MCF 10A (cell line): ENCODE results near the gene TMEM63A. TPM values are rescaled to one million over a fixed set of nuclear protein-coding genes. Genes with fewer than 3 reads are reported as not detected.
A peak's percentile ranks its signal among the peaks of the same experiment; 100 is the strongest.
"Not testable (repeated sequence)": the region's sequence is repeated elsewhere in the genome, so short reads cannot be mapped to it uniquely, and the experiment has no call there.

Source experiments
- BruUV-seq: library from RNA; stranded (reverse); fragments of 400-500 nt; replicated peaks from 2 replicates; lab custom pipeline; 2021; lab: Mats Ljungman, UMichigan
- CTCF ChIA-PET: fragments of 300-600 bp; sonication (Branson Sonifier 250); formaldehyde crosslinking; extraction: SDS; loops from one replicate; lab custom pipeline; 2021; ENCODE audit warnings: antibody characterized with exemption, inconsistent platforms; lab: Yijun Ruan, JAX
- POLR2A ChIA-PET: fragments of 300-600, 350-650 bp; sonication (Branson Sonifier 250); formaldehyde crosslinking; extraction: SDS; loops from one replicate; lab custom pipeline; 2020; ENCODE audit warnings: antibody characterized with exemption, inconsistent platforms; lab: Yijun Ruan, JAX
- DNase-seq: peaks from one replicate; pipeline ENCODE4 v3.0.0-alpha.2; 2018; ENCODE audit not compliant: unreplicated experiment
- H3K27ac Mint-ChIP-seq: one replicate; pipeline ENCODE4 v1.8.0; 2022; ENCODE audit warnings: mild to moderate bottlenecking, low read depth, mixed read lengths; ENCODE audit not compliant: unreplicated experiment
- H3K27me3 Mint-ChIP-seq: one replicate; pipeline ENCODE4 v1.8.0; 2022; ENCODE audit warnings: mixed read lengths; ENCODE audit not compliant: insufficient read depth, unreplicated experiment
- H3K36me3 Mint-ChIP-seq: one replicate; pipeline ENCODE4 v1.8.0; 2022; ENCODE audit warnings: mild to moderate bottlenecking, moderate library complexity, mixed read lengths; ENCODE audit not compliant: insufficient read depth, unreplicated experiment
- H3K4me1 Mint-ChIP-seq: one replicate; pipeline ENCODE4 v1.8.0; 2022; ENCODE audit warnings: mixed read lengths; ENCODE audit not compliant: insufficient read depth, unreplicated experiment
- H3K4me3 Mint-ChIP-seq: one replicate; pipeline ENCODE4 v1.8.0; 2022; ENCODE audit warnings: mild to moderate bottlenecking, moderate library complexity, mixed read lengths; ENCODE audit not compliant: unreplicated experiment
- H3K9me3 Mint-ChIP-seq: one replicate; pipeline ENCODE4 v1.8.0; 2022; ENCODE audit warnings: mixed read lengths; ENCODE audit not compliant: unreplicated experiment
- intact Hi-C: fragments of 100-400 bp; cut with micrococcal nuclease; formaldehyde crosslinking; loops from 2 replicates; pipeline ENCODE4 v1.14.1; 2022
- total RNA-seq: library from RNA; stranded (reverse); gene quantifications from 2 replicates; pipeline ENCODE4 v1.2.3, GENCODE V29; 2022
- TF ChIP-seq, protein P1 (sequence below): fragments of 200-600 bp; IDR thresholded peaks from one replicate; pipeline ENCODE4 v1.8.0; 2022; ENCODE audit warnings: antibody characterized with exemption, mild to moderate bottlenecking; ENCODE audit not compliant: unreplicated experiment

Gene TMEM63A
- total RNA-seq, 1 experiment from 2014 or later: 52.1 TPM

- no peaks in the 10 kb centered on the region for H3K9me3 Mint-ChIP-seq
- peaks cover 12% of the 10 kb centered on the region for H3K36me3 Mint-ChIP-seq
- H3K27ac Mint-ChIP-seq: no peak overlapping the region
- H3K27me3 Mint-ChIP-seq: no peaks in the 10 kb centered on the region
- peak overlapping the region; percentile 92 for H3K4me3 Mint-ChIP-seq
- ChIA-PET CTCF (interaction anchor here (0.6 to 6.5 kb wide), 32 partner anchors 9 to 445 kb away, joined by 3 to 75 read pairs (median 5); partner anchors contain the start of genes SRP9 and TMEM63A), POLR2A (interaction anchor here (0.6 to 7.5 kb wide), 23 partner anchors 9 to 347 kb away, joined by 3 to 135 read pairs (median 5); partner anchors contain the start of genes PYCR2, SRP9 and TMEM63A)
- H3K4me1 Mint-ChIP-seq: peaks cover 28% of the 10 kb centered on the region
- intact Hi-C loops: loop anchor here (2.0 kb wide), 1 partner anchor 71 kb away; the partner anchor contains the start of gene TMEM63A
- BruUV-seq: no TSS peak
- TF ChIP-seq, protein P1, sequence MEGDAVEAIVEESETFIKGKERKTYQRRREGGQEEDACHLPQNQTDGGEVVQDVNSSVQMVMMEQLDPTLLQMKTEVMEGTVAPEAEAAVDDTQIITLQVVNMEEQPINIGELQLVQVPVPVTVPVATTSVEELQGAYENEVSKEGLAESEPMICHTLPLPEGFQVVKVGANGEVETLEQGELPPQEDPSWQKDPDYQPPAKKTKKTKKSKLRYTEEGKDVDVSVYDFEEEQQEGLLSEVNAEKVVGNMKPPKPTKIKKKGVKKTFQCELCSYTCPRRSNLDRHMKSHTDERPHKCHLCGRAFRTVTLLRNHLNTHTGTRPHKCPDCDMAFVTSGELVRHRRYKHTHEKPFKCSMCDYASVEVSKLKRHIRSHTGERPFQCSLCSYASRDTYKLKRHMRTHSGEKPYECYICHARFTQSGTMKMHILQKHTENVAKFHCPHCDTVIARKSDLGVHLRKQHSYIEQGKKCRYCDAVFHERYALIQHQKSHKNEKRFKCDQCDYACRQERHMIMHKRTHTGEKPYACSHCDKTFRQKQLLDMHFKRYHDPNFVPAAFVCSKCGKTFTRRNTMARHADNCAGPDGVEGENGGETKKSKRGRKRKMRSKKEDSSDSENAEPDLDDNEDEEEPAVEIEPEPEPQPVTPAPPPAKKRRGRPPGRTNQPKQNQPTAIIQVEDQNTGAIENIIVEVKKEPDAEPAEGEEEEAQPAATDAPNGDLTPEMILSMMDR: peak; percentile 43
- DNase-seq: peak; percentile 52
These were observed 70.3 kb downstream of the TMEM63A start for GRCh38 chr1:225811622-225812487.

DNA sequence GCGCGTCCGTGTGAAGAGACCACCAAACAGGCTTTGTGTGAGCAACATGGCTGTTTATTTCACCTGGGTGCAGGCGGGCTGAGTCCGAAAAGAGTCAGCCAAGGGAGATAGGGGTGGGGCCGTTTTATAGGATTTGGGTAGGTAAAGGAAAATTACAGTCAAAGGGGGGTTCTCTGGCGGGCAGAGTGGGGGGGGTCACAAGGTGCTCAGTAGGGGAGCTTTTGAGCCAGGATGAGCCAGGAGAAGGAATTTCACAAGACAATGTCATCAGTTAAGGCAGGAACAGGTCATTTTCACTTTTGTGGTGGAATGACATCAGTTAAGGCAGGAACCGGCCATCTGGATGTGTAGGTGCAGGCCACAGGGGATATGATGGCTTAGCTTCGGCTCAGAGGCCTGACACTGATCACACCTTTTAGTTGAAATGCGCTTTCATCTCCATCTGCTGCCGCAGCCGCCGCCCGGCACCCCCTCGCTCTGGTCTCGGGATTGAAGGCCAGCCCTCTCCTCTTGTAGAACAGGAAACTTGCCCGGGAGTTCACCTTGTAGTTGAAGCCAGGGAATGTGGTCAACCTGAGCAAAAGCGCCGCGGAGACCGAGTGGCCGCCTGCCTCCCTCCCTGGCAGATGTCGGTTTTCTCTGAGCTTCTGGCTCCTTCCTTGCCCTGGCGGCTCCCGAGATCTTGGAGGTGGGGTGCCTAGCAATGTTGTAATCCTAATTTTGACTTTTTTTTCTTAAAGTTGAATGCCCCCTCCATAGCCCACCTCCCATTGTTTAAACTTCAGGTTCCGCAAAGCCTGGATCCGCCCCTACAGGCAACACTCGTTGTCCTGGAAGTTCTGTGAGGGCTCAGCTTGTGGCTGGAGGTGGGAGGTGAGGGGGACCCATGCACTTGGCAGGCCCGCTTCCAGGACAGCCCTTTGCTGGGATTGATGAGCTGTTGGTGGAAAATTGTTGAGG, 71.3 kb downstream of the TMEM63A start:
- Mint-ChIP-seq H3K4me1 (peaks cover 25% of the 10 kb centered on the region), H3K27ac (peak overlapping the region; percentile 82), H3K36me3 (peaks cover 12% of the 10 kb centered on the region), H3K4me3 (peak overlapping the region; percentile 92)
- POLR2A ChIA-PET: interaction anchor here (0.8 to 7.5 kb wide), 34 partner anchors 8 to 346 kb away, joined by 3 to 135 read pairs (median 6); partner anchors contain the start of genes ENAH, LEFTY1, PYCR2 and SDE2
- not testable (repeated sequence) for H3K9me3 Mint-ChIP-seq, H3K27me3 Mint-ChIP-seq
- CTCF ChIA-PET: interaction anchor here (0.6 to 6.5 kb wide), 34 partner anchors 8 to 444 kb away, joined by 3 to 75 read pairs (median 6); partner anchors contain the start of genes SRP9 and TMEM63A
- intact Hi-C loops: loop anchor here (1.0 to 2.0 kb wide), 2 partner anchors 33 to 72 kb away; partner anchors contain the start of gene TMEM63A
- peak; percentile 60 for DNase-seq
- BruUV-seq: TSS peak; percentile 40

- peaks cover 12% of the 10 kb centered on the region for H3K36me3 Mint-ChIP-seq
- POLR2A ChIA-PET: interaction anchor here (0.6 to 7.5 kb wide), 34 partner anchors 9 to 385 kb away, joined by 3 to 135 read pairs (median 6); partner anchors contain the start of genes ENAH, LEFTY1, PYCR2 and SDE2
These were observed 72.2 kb downstream of the TMEM63A start, which contains the start of gene EPHX1 for GRCh38 chr1:225809842-225810578. EPHX1 (plus strand) TSS chr1:225810124; CDS start chr1:225828730, 18,606 bp downstream.

More at GRCh38 chr1:225809842-225810578, 72.2 kb downstream of the TMEM63A start, which contains the start of gene EPHX1:
- H3K9me3 Mint-ChIP-seq: no peaks in the 10 kb centered on the region
- H3K4me1 Mint-ChIP-seq: peaks cover 25% of the 10 kb centered on the region
- H3K27me3 Mint-ChIP-seq: no peaks in the 10 kb centered on the region
- peak within 1 kb of the TSS; percentile 82 for H3K27ac Mint-ChIP-seq
- intact Hi-C loops: loop anchor here (1.0 to 2.0 kb wide), 2 partner anchors 32 to 73 kb away; partner anchors contain the start of gene TMEM63A
- TF ChIP-seq, protein P1: peak; percentile 35
- CTCF ChIA-PET: interaction anchor here (0.5 to 6.5 kb wide), 31 partner anchors 9 to 413 kb away, joined by 3 to 75 read pairs (median 6); partner anchors contain the start of genes LBR, SRP9 and TMEM63A
- no TSS peak for BruUV-seq
- peak; percentile 97 for DNase-seq
- peak within 1 kb of the TSS; percentile 92 for H3K4me3 Mint-ChIP-seq
